Measurements from ENCODE around the gene C1orf232. TPM values are rescaled to one million over a fixed set of nuclear protein-coding genes. Genes with fewer than 3 reads are reported as not detected.

C1orf232 gene
- total RNA-seq, 1 experiment from 2014 or later: not detected

- no peak overlapping the region for H2AFZ ChIP-seq (ENCODE audit: low read length)
- no peak overlapping the region for H3K18ac ChIP-seq (ENCODE audit: insufficient read length, low read depth, low read length)
- no peak overlapping the region for H3K23ac ChIP-seq (ENCODE audit: insufficient read length, low read depth, low read length)
- H2BK12ac ChIP-seq (ENCODE audit: insufficient read length, low read depth, low read length): no peak overlapping the region
- H3K14ac ChIP-seq (ENCODE audit: insufficient read depth, low read length): no peak overlapping the region
- Mint-ChIP-seq H3K4me1 (no peaks in the 10 kb centered on the region), H3K4me3 (no peak overlapping the region), H3K9me3 (no peaks in the 10 kb centered on the region), H3K27me3 (ENCODE audit: low read depth) (no peaks in the 10 kb centered on the region), H3K27ac (no peak overlapping the region), H3K36me3 (ENCODE audit: insufficient read depth in 1 of 3, low read depth in 3 of 3) (peaks cover 0 to 41% (median 20%) of the 10 kb centered on the region in 3 experiments; a peak in 4 of 7 replicates)
- H2AK5ac ChIP-seq (ENCODE audit: insufficient read length, low read length): no peak overlapping the region
- no peak for DNase-seq
- H3K56ac ChIP-seq (ENCODE audit: insufficient read length, low read depth, low read length): no peak overlapping the region
- H2BK20ac ChIP-seq (ENCODE audit: low read depth, low read length, poor library complexity, severe bottlenecking): no peak overlapping the region
- no peak overlapping the region for H2BK120ac ChIP-seq (ENCODE audit: low read depth, low read length, poor library complexity, severe bottlenecking)
- H3T11ph ChIP-seq (ENCODE audit: low read length): no peak overlapping the region
- H3K79me2 ChIP-seq (ENCODE audit: insufficient read depth, low read length): no peaks in the 10 kb centered on the region
- no peak overlapping the region for H3K4ac ChIP-seq (ENCODE audit: low read depth, low read length)
- no peak overlapping the region for H4K5ac ChIP-seq (ENCODE audit: insufficient read length, low read depth, low read length)
- WGBS (ENCODE audit: extremely low coverage, insufficient read length, low lambda C conversion rate): no CpG with 5 or more reads among the region's 7 CpGs
- H3K4me1 ChIP-seq (ENCODE audit: insufficient read depth, low read length): no peaks in the 10 kb centered on the region
- no peak overlapping the region for H4K8ac ChIP-seq (replicated peaks; ENCODE audit: insufficient read length, low read depth, low read length)
- H3K23me2 ChIP-seq (ENCODE audit: insufficient read length, low read depth, low read length, poor library complexity, severe bottlenecking): no peaks in the 10 kb centered on the region
- no peak overlapping the region for H2BK5ac ChIP-seq (ENCODE audit: insufficient read length, low read length)
- H4K91ac ChIP-seq (ENCODE audit: insufficient read length, low read depth, low read length): no peak overlapping the region
- no peak overlapping the region for H3K9ac ChIP-seq (ENCODE audit: extremely low read depth, insufficient read length, low read length)
- H3K79me1 ChIP-seq (ENCODE audit: insufficient read depth, low read depth, low read length, poor library complexity, severe bottlenecking): no peaks in the 10 kb centered on the region
- no peak for TF ChIP-seq CTCF (conservative IDR thresholded peaks at IDR 0.05)
- no peak overlapping the region for H3K27ac ChIP-seq (ENCODE audit: insufficient read length, low read depth, low read length)
- H4K20me1 ChIP-seq (ENCODE audit: control insufficient read depth, insufficient read depth, insufficient read length): no peaks in the 10 kb centered on the region
- H3K27me3 ChIP-seq (ENCODE audit: insufficient read depth, low read length): no peaks in the 10 kb centered on the region
- no peak overlapping the region for H2BK15ac ChIP-seq (ENCODE audit: low read depth, low read length)
- no peaks in the 10 kb centered on the region for H3K9me3 ChIP-seq (ENCODE audit: control insufficient read depth, low read depth, low read length)
- no peak overlapping the region for H3K4me2 ChIP-seq (ENCODE audit: insufficient read depth, insufficient read length, low read length)
Observed at GRCh38 chr1:26184086-26184485, 15.3 kb upstream of the C1orf232 start.

Measured in H9 (cell line).